Loucy (cell line): ENCODE results near the gene FBXO4.

ENCODE experiments used
- CTCF ChIP-seq: fragments of 200-600 bp; sonication (generic); conservative IDR thresholded peaks from 2 replicates; pipeline ENCODE4 v1.5.1; 2014; ENCODE audit warnings: mild to moderate bottlenecking, antibody characterized with exemption, low read length
- EZH2phosphoT487 ChIP-seq: fragments of 200-600 bp; IDR thresholded peaks from 2 replicates; pipeline ENCODE4 v1.6.1; 2018; ENCODE audit warnings: antibody characterized with exemption, mild to moderate bottlenecking, moderate library complexity, borderline replicate concordance

GRCh38 chr5:41935544-41935943, 10.5 kb downstream of the FBXO4 start:
- TF ChIP-seq CTCF (no peak), EZH2phosphoT487 (no peak)
